ENCODE results near the gene UCP3.
"Not testable (repeated sequence)": the region's sequence is repeated elsewhere in the genome, so short reads cannot be mapped to it uniquely, and the experiment has no call there.

UCP3 gene

GRCh38 chr11:74000307-74001133 lies 8.4 kb downstream of the UCP3 start:
- no peak for DNase-seq
- no peak for TF ChIP-seq POLR2A (IDR thresholded peaks at IDR 0.05; ENCODE audit: low read length)
- no peak for TF ChIP-seq GATA1 (IDR thresholded peaks at IDR 0.05; ENCODE audit: low read depth, low read length)

- no peak for TF ChIP-seq GATA1 (IDR thresholded peaks at IDR 0.05; ENCODE audit: low read depth, low read length)
Measured at GRCh38 chr11:73999581-74000306, 9.1 kb downstream of the UCP3 start.

GRCh38 chr11:73998846-73999575 lies 9.9 kb downstream of the UCP3 start:
- no peak for DNase-seq
- TF ChIP-seq GATA1 (IDR thresholded peaks at IDR 0.05; ENCODE audit: low read depth, low read length) = no peak
- TF ChIP-seq POLR2A (IDR thresholded peaks at IDR 0.05; ENCODE audit: low read length) = no peak

More at GRCh38 chr11:73999581-74000306, 9.1 kb downstream of the UCP3 start:
- no peak for DNase-seq

- no peak for DNase-seq
- TF ChIP-seq POLR2A (IDR thresholded peaks at IDR 0.05; ENCODE audit: low read length) (no peak), GATA1 (IDR thresholded peaks at IDR 0.05; ENCODE audit: low read depth, low read length) (no peak)
Measured at GRCh38 chr11:73997120-73997770, 11.6 kb downstream of the UCP3 start.

- no peak for DNase-seq
- no peak for TF ChIP-seq POLR2A (IDR thresholded peaks at IDR 0.05; ENCODE audit: low read length)
- no peak for TF ChIP-seq GATA1 (IDR thresholded peaks at IDR 0.05; ENCODE audit: low read depth, low read length)
Measured at GRCh38 chr11:73996161-73996747, 12.6 kb downstream of the UCP3 start.

- no peak for DNase-seq
- TF ChIP-seq GATA1 (IDR thresholded peaks at IDR 0.05; ENCODE audit: low read depth, low read length) (no peak), POLR2A (IDR thresholded peaks at IDR 0.05; ENCODE audit: low read length) (no peak)
Measured at GRCh38 chr11:73995731-73996130, 13.2 kb downstream of the UCP3 start.

GRCh38 chr11:73995247-73995646 lies 13.6 kb downstream of the UCP3 start:
- DNase-seq = no peak
- TF ChIP-seq GATA1 (IDR thresholded peaks at IDR 0.05; ENCODE audit: low read depth, low read length) (no peak), POLR2A (IDR thresholded peaks at IDR 0.05; ENCODE audit: low read length) (no peak)

- no peak for TF ChIP-seq GATA1 (IDR thresholded peaks at IDR 0.05; ENCODE audit: low read depth, low read length)
- DNase-seq = no peak
Measured at GRCh38 chr11:73991471-73992006, 17.3 kb downstream of the UCP3 start.

- DNase-seq = no peak
- TF ChIP-seq POLR2A (IDR thresholded peaks at IDR 0.05; ENCODE audit: low read length) = no peak
- no peak for TF ChIP-seq GATA1 (IDR thresholded peaks at IDR 0.05; ENCODE audit: low read depth, low read length)
Measured at GRCh38 chr11:73990730-73991129, 18.2 kb downstream of the UCP3 start.

- TF ChIP-seq GATA1 (IDR thresholded peaks at IDR 0.05; ENCODE audit: low read depth, low read length) (no peak), POLR2A (IDR thresholded peaks at IDR 0.05; ENCODE audit: low read length) (no peak)
- DNase-seq = peak; percentile 48 to 64
Measured at GRCh38 chr11:73989156-73989555, 19.7 kb downstream of the UCP3 start.

- TF ChIP-seq GATA1 (IDR thresholded peaks at IDR 0.05; ENCODE audit: low read depth, low read length) (no peak), POLR2A (IDR thresholded peaks at IDR 0.05; ENCODE audit: low read length) (no peak)
- DNase-seq = no peak
Measured at GRCh38 chr11:73988227-73988626, 20.7 kb downstream of the UCP3 start.

- DNase-seq = not testable (repeated sequence)
Measured at GRCh38 chr11:73985661-73986060, 23.2 kb downstream of the UCP3 start.

All from erythroblast (primary cell).